Heart left ventricle (tissue), 13 donors: ENCODE measurements around the gene OR2B6.

Experiments
- CTCF ChIP-seq, 12 donors: fragments of 200-600 bp; sonication (generic) in 4 of 12; IDR thresholded peaks; one replicate each; pipeline versions ENCODE4 v1.5.0 to v1.8.0; 2018 to 2022; ENCODE audit warnings: antibody characterized with exemption in 12 of 12, mild to moderate bottlenecking in 5 of 12
- POLR2A ChIP-seq, 2 donors: fragments of 450-650 bp; IDR thresholded peaks; one replicate each; pipeline ENCODE4 v1.6.1; 2017; ENCODE audit warnings: antibody characterized with exemption in 2 of 2, mild to moderate bottlenecking in 2 of 2, moderate library complexity in 2 of 2
- donor health status: ischemic (EF 13 %, LVEDD 7.1; RV severe dilation, severe dysfunction).
- donor health status: DM: no; HTN: yes; CAD: no.
- donor health status: DM: no; HTN: no; CAD: no.
- donor health status: ischemic (EF 25% LVEDD 6.9; RV normal size, moderate dysfunction).
- donor health status: ischemic (EF 25% LVEDD 5.7; RV mildly dilated, moderate dysfunction).
- donor health status: ischemic (EF 35%, LVEDD 5.7; RV mildly dilated, moderate dysfunction).
- donor health status: nonischemic (EF 11% LVEDD 7.7; RV severe dilation, severe dysfunction).
- donor health status: DM: yes; HTN: yes; CAD: no.
- donor health status: PGD.
- donor health status: ischemic (EF 29% LVEDD 5.4; RV normal size, mild dysfunction).
- donor health status: nonischemic (EF 23%, LVEDD 6.1; RV moderate dilation, normal function).

GRCh38 chr6:28005152-28005890 lies 48.3 kb downstream of the OR2B6 start:
- TF ChIP-seq CTCF (IDR thresholded peaks at IDR 0.05) (no peak), POLR2A (IDR thresholded peaks at IDR 0.05) (no peak)
